K562 (cell line): ENCODE data around the gene KRTAP2-3. TPM values are rescaled to one million over a fixed set of nuclear protein-coding genes. Genes with fewer than 3 reads are reported as not detected.
"Not testable (repeated sequence)": the region's sequence is repeated elsewhere in the genome, so short reads cannot be mapped to it uniquely, and the experiment has no call there.

Experiments
- ATAC-seq: fragments of 200-7000 bp; cut with Tn5 transposase; 3 replicates; pipeline ENCODE4 v1.9.1; 2020; ENCODE audit warnings: moderate library complexity
- BruUV-seq: library from RNA; stranded (reverse); fragments of 400-500 nt; replicated peaks from 2 replicates; lab custom pipeline; 2021; lab: Mats Ljungman, UMichigan
- CTCF ChIA-PET: fragments of 300-600 bp; formaldehyde crosslinking; extraction: SDS; loops from one replicate; lab custom pipeline; 2021; ENCODE audit warnings: low intra/inter-chr PET ratio; lab: Yijun Ruan, JAX
- POLR2A ChIA-PET: fragments of 300-600, 350-650 bp; sonication (Branson Sonifier 250); formaldehyde crosslinking; extraction: SDS; loops from one replicate; lab custom pipeline; 2021; ENCODE audit warnings: antibody characterized with exemption, inconsistent platforms; lab: Yijun Ruan, JAX
- DNase-seq, 4 experiments: peaks; one replicate each; pipeline versions ENCODE4 v3.0.0 to v3.0.0-alpha.2; 2011 to 2018; ENCODE audit warnings: low spot score in 3 of 4, mixed read lengths in 3 of 4; ENCODE audit errors: extremely low read depth in 1 of 4
- FAIRE-seq: peaks from 2 replicates; lab custom pipeline; 2011; peaks lifted over from hg19 to GRCh38; lab: Jason Lieb, UNC
- H2AFZ ChIP-seq: 2 replicates; pipeline ENCODE4 v1.6.0; 2011; ENCODE audit warnings: low read depth, low read length, control low read depth, inconsistent platforms
- H3K27ac ChIP-seq: fragments of 200-600 bp; 3 replicates; pipeline ENCODE4 v1.8.0; 2011; ENCODE audit warnings: low read depth, mild to moderate bottlenecking, control low read depth, inconsistent platforms, low read length, moderate library complexity, mixed read lengths; ENCODE audit errors: extremely low read depth
- H3K27me3 ChIP-seq, 2 experiments: fragments of 300-600 bp in 1 of 2; 2 replicates in 1 of 2; 3 replicates in 1 of 2; pipeline versions ENCODE4 v1.6.0 to v1.8.0; 2011; ENCODE audit warnings: inconsistent platforms in 2 of 2, low read length in 2 of 2, mild to moderate bottlenecking in 1 of 2, mixed read lengths in 1 of 2, moderate library complexity in 1 of 2; ENCODE audit not compliant: control insufficient read depth in 2 of 2, insufficient read depth in 2 of 2
- H3K36me3 ChIP-seq: fragments of 300-600 bp; 3 replicates; pipeline ENCODE4 v1.8.0; 2011; ENCODE audit warnings: mild to moderate bottlenecking, low read length, inconsistent platforms; ENCODE audit not compliant: control insufficient read depth, insufficient read depth
- H3K4me1 ChIP-seq, 2 experiments: fragments of 200-600 bp in 1 of 2; replicated peaks in 1 of 2; 2 replicates in 1 of 2; 3 replicates in 1 of 2; pipeline versions ENCODE4 v1.5.1 to v1.8.0; 2011; ENCODE audit warnings: inconsistent platforms in 2 of 2, low read length in 2 of 2, mild to moderate bottlenecking in 1 of 2, mixed read lengths in 1 of 2, moderate library complexity in 1 of 2; ENCODE audit not compliant: control insufficient read depth in 2 of 2, insufficient read depth in 2 of 2
- H3K4me2 ChIP-seq: 2 replicates; pipeline ENCODE4 v1.6.1; 2011; ENCODE audit warnings: low read length, control low read depth, inconsistent platforms, mixed read lengths; ENCODE audit not compliant: insufficient read depth
- H3K4me3 ChIP-seq: fragments of 200-600 bp; sonication (generic), shearing (Covaris generic); 2 replicates; pipeline ENCODE4 v1.5.1; 2016; ENCODE audit warnings: control low read depth, inconsistent platforms
- H3K79me2 ChIP-seq: fragments of 200-600 bp; 3 replicates; pipeline ENCODE4 v1.8.0; 2011; ENCODE audit warnings: low read length, inconsistent platforms; ENCODE audit not compliant: control insufficient read depth, insufficient read depth
- H3K9ac ChIP-seq, 2 experiments: 2 replicates each; pipeline versions ENCODE4 v1.6.0 to v1.6.1; 2011; ENCODE audit warnings: low read depth in 2 of 2, low read length in 2 of 2, control low read depth in 1 of 2, inconsistent platforms in 1 of 2, mild to moderate bottlenecking in 1 of 2, mixed read lengths in 1 of 2; ENCODE audit not compliant: insufficient read depth in 1 of 2
- H3K9me1 ChIP-seq: one replicate; pipeline ENCODE4 v1.6.0; 2011; ENCODE audit warnings: inconsistent platforms, mild to moderate bottlenecking, low read length, moderate library complexity; ENCODE audit not compliant: control insufficient read depth, insufficient read depth
- H3K9me3 ChIP-seq: replicated peaks from 2 replicates; pipeline ENCODE4 v1.5.1; 2011; ENCODE audit warnings: low read depth, low read length, inconsistent platforms; ENCODE audit not compliant: control insufficient read depth, insufficient read depth
- H4K20me1 ChIP-seq: replicated peaks from 2 replicates; pipeline ENCODE4 v1.6.1; 2011; ENCODE audit warnings: low read length, inconsistent platforms, mixed read lengths; ENCODE audit not compliant: control insufficient read depth, insufficient read depth
- MBD2 ChIP-seq: sonication (generic); IDR thresholded peaks from 2 replicates; pipeline ENCODE4 v1.6.1; 2016; ENCODE audit warnings: low read depth, borderline replicate concordance
- SMAD4 ChIP-seq: fragments of 250-450 bp; sonication (Bioruptor Pico); conservative IDR thresholded peaks from 2 replicates; pipeline ENCODE4 v1.8.0; 2021; ENCODE audit warnings: inconsistent platforms, mild to moderate bottlenecking, moderate library complexity
- SP2 ChIP-seq: IDR thresholded peaks from 2 replicates; pipeline ENCODE4 v1.6.1; 2011; ENCODE audit warnings: mild to moderate bottlenecking, low read depth, low read length, moderate library complexity; ENCODE audit not compliant: poor library complexity, severe bottlenecking; ENCODE audit errors: extremely low read depth
- ZNF518B ChIP-seq: fragments of 250-450 bp; sonication (Bioruptor Pico); IDR thresholded peaks from 2 replicates; pipeline ENCODE4 v1.5.0; 2021; ENCODE audit warnings: mild to moderate bottlenecking, moderate library complexity
- ZNF639 ChIP-seq, 2 experiments: fragments of 200-800 bp in 1 of 2; sonication (Bioruptor generic) in 1 of 2; sonication (generic) in 1 of 2; formaldehyde crosslinking in 1 of 2; IDR thresholded peaks in 1 of 2; conservative IDR thresholded peaks in 1 of 2; 2 replicates each; pipeline versions ENCODE4 v1.5.0 to v1.6.1; 2016 to 2020; ENCODE audit warnings: missing compliant biosample characterization in 1 of 2, missing genetic modification characterization in 1 of 2, missing genetic modification reagents in 1 of 2
- WGBS: fragments of 100-300 bp; shearing (Covaris generic); methylation state at CpG from one replicate; pipeline ENCODE4 v1.1.6; 2016; ENCODE audit warnings: low coverage, mixed read lengths; ENCODE audit not compliant: insufficient coverage; ENCODE audit errors: missing lambda C conversion rate; 5-methylcytosine and 5-hydroxymethylcytosine counted together
- in situ Hi-C: fragments of 300-500 bp; cut with MboI; formaldehyde crosslinking; loops from 4 replicates; pipeline ENCODE4 v1.15.0; 2018; ENCODE audit warnings: inconsistent platforms, mixed read lengths
- intact Hi-C: fragments of 100-400 bp; cut with micrococcal nuclease; formaldehyde crosslinking; loops from 2 replicates; pipeline ENCODE4 v1.14.2; 2022
- polyA plus RNA-seq, 8 experiments: library from polyadenylated mRNA; depleted of rRNA in 4 of 8; stranded (reverse) in 5 of 8; unstranded in 3 of 8; fragments of >200 nt; fragmentation: Nextera tagmentation in 2 of 8; fragmentation: Illumina TruSeq in 1 of 8; extraction: Ambion mirVana in 2 of 8; extraction: Trizol in 1 of 8; gene quantifications; 2 replicates each; pipeline versions ENCODE4 v1.2.1 to v1.2.3, GENCODE V29; 2011 to 2014; ENCODE audit warnings: inconsistent platforms in 1 of 8, missing spikeins in 1 of 8
- total RNA-seq, 7 experiments: library from RNA; depleted of rRNA in 6 of 7; stranded (reverse); fragments of >200 nt in 6 of 7; fragmentation: Illumina TruSeq in 2 of 7; extraction: Trizol in 2 of 7; gene quantifications; 2 replicates each; pipeline versions ENCODE4 v1.2.1 to v1.2.3, GENCODE V29; 2011 to 2021; ENCODE audit warnings: low replicate concordance in 1 of 7

Gene KRTAP2-3
- total and polyA plus RNA-seq, 9 of the 15 experiments (the other 6 are each of a cell fraction or from before 2014, with no cell fraction given), result not detected

DNA sequence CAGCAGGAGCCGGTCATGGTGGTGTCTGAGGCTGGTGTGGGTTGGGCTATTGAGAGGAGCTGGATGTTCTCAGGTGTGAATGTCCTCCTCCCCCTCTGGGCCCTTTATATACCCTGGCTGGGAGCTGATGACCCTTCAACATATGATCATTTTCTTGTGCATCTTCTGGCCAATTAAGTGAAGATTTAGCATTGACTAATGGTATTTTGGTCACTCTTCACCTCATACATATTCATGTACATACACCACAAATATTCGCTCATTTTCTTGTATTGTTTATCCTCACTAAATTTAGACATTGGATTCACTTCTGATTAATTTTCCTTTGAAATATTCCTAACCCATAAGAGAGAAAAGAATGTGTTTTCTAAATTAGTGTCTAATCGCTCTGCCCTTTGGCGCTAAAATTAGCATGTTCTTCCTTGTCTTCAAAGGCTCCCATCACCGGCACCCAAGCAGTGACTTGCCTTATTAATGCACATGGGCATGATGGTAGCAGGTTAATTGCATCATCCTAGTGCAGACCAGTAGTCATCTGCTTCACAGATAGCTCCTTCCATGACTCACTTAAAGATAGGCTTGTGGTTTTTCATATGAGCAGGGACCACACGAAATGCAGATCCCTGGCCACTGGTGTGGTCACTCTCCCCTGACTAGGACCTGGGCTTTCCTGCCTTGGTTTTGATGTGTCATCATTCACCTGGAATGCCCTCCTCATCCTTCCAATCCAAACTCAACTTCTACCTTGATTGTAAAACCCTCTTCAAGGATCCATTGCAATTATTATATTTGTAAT is 6.1 kb upstream of the KRTAP2-3 start, which contains the start of gene KRTAP2-4 (continued):
- TF ChIP-seq ZNF639 (CRISPR knock-in tag; conservative IDR thresholded peaks at IDR 0.05 in 1 of 2, IDR thresholded peaks at IDR 0.05 in 1 of 2) (no peak), ZNF518B (CRISPR knock-in tag) (no peak), SP2 (no peak), MBD2 (no peak), SMAD4 (CRISPR knock-in tag) (peak; percentile 75)

DNA sequence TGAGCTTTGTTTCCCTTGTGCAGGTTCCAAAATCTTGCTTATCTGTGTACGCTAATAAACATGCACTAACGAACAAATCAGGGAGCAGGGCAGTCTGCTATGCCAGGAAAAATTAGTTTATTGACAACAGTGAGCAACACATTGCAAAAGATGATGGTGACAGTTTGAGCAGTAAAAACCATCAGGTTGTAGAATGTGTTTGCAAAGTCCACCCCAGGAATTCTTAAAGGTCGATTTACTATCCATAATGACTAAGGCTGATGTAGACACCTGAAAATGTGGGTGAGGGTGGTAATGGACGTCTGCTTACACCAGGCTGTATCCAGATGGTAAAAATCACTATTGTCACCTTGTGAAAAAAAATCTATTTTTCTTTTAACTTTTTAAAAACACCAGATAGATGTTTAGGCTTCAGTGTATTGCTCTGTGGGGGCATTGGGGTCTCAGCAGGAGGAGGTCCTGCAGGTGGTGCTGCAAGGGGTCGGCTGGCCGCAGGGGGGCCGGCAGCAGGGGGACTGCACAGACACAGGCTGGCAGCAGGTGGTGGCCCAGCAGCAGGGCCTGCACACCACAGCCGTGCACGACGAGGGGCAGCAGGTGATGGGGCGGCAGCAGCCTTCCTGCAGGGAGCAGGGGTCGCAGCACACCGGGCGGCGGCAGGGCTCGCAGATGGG is 5.2 kb upstream of the KRTAP2-3 start:
- ATAC-seq, H3K4me2 ChIP-seq, POLR2A ChIA-PET, intact Hi-C loops, DNase-seq, CTCF ChIA-PET, H3K9ac ChIP-seq, H3K27me3 ChIP-seq, H2AFZ ChIP-seq, FAIRE-seq, H3K79me2 ChIP-seq, H3K4me1 ChIP-seq, BruUV-seq, H3K27ac ChIP-seq, H3K4me3 ChIP-seq, H3K9me3 ChIP-seq, H3K36me3 ChIP-seq, H3K9me1 ChIP-seq, in situ Hi-C loops, H4K20me1 ChIP-seq: not testable (repeated sequence)
- 5% methylated on average over 4 of the region's 16 CpGs for WGBS
